T-helper 2 cell treated with Interferon-gamma antibody and Interleukin-4, amounts not matched to agents 100 ng/mL and 5 ng/mL, for 36 hours (primary cell): ENCODE data around the gene MSRB1. TPM values are rescaled to one million over a fixed set of nuclear protein-coding genes. Genes with fewer than 3 reads are reported as not detected.

ENCODE experiments used
- intact Hi-C: fragments of 100-400 bp; cut with micrococcal nuclease; formaldehyde crosslinking; loops from one replicate; pipeline ENCODE4 v1.15.1; 2023
- total RNA-seq: library from RNA; stranded (reverse); gene quantifications from 2 replicates; pipeline ENCODE4 v1.2.3, GENCODE V29; 2022

The MSRB1 gene
- total RNA-seq, 1 donor from 2014 or later = 14.0 TPM

- intact Hi-C loops = no loop called here
Observed at GRCh38 chr16:1918351-1919326, 24.4 kb downstream of the MSRB1 start, which contains the start of gene HS3ST6. TSS of gene HS3ST6 (minus strand) at chr16:1918415. CDS start at chr16:1918323, 92 bp downstream.

- intact Hi-C loops = no loop called here
Observed at GRCh38 chr16:1917665-1918350, 25.2 kb downstream of the MSRB1 start.

GRCh38 chr16:1917056-1917664 is 25.8 kb downstream of the MSRB1 start:
- intact Hi-C loops = no loop called here

- intact Hi-C loops = no loop called here
Observed at GRCh38 chr16:1916640-1916990, 26.4 kb downstream of the MSRB1 start.

- intact Hi-C loops = no loop called here
Observed at GRCh38 chr16:1915732-1916639, 27.0 kb downstream of the MSRB1 start.

- intact Hi-C loops = no loop called here
Observed at GRCh38 chr16:1914988-1915387, 28.0 kb downstream of the MSRB1 start.

- intact Hi-C loops = no loop called here
Observed at GRCh38 chr16:1914084-1914608, 28.9 kb downstream of the MSRB1 start.

GRCh38 chr16:1913327-1914083 is 29.5 kb downstream of the MSRB1 start:
- intact Hi-C loops = no loop called here

- intact Hi-C loops = no loop called here
Observed at GRCh38 chr16:1912215-1912543, 30.8 kb downstream of the MSRB1 start.

GRCh38 chr16:1911467-1912214 is 31.4 kb downstream of the MSRB1 start:
- intact Hi-C loops = no loop called here

GRCh38 chr16:1909561-1910231 is 33.3 kb downstream of the MSRB1 start:
- intact Hi-C loops = no loop called here

- intact Hi-C loops = no loop called here
Observed at GRCh38 chr16:1908983-1909382, 34.0 kb downstream of the MSRB1 start.

- intact Hi-C loops = no loop called here
Observed at GRCh38 chr16:1908184-1908583, 34.8 kb downstream of the MSRB1 start.

- intact Hi-C loops = no loop called here
Observed at GRCh38 chr16:1907226-1907860, 35.7 kb downstream of the MSRB1 start.

- intact Hi-C loops = no loop called here
Observed at GRCh38 chr16:1906846-1907165, 36.2 kb downstream of the MSRB1 start.

- intact Hi-C loops = no loop called here
Observed at GRCh38 chr16:1906055-1906845, 36.7 kb downstream of the MSRB1 start.
